H1 (cell line): ENCODE results near the gene SMYD3. TPM values are rescaled to one million over a fixed set of nuclear protein-coding genes. Genes with fewer than 3 reads are reported as not detected.

ENCODE experiments used
- CTCF ChIA-PET: fragments of 300-600 bp; sonication (Branson Sonifier 250); formaldehyde crosslinking; loops from one replicate; lab custom pipeline; 2021; ENCODE audit not compliant: partially characterized antibody; lab: Charles Lee
- POLR2A ChIA-PET: fragments of 300-600 bp; sonication (Branson Sonifier 250); formaldehyde crosslinking; loops from one replicate; lab custom pipeline; 2021; ENCODE audit warnings: inconsistent platforms; ENCODE audit not compliant: partially characterized antibody; lab: Charles Lee
- DNase-seq, 2 experiments: peaks; one replicate each; pipeline versions ENCODE4 v3.0.0 to v3.0.0-alpha.2; 2010 to 2022; ENCODE audit warnings: low spot score in 2 of 2, low read depth in 1 of 2, mixed read lengths in 1 of 2
- FAIRE-seq: peaks from 2 replicates; lab custom pipeline; 2011; peaks lifted over from hg19 to GRCh38; lab: Jason Lieb, UNC
- H2AFZ ChIP-seq: 2 replicates; pipeline ENCODE4 v1.8.1; 2012; ENCODE audit warnings: low read length, inconsistent platforms
- H2AK5ac ChIP-seq: 2 replicates; pipeline ENCODE4 v1.6.1; 2013; ENCODE audit warnings: low read depth, low read length
- H2BK120ac ChIP-seq: replicated peaks from 2 replicates; pipeline ENCODE3; 2013; ENCODE audit warnings: low read depth, low read length, inconsistent platforms
- H2BK12ac ChIP-seq: 2 replicates; pipeline ENCODE4 v1.6.1; 2013; ENCODE audit warnings: low read depth, low read length
- H2BK15ac ChIP-seq: 2 replicates; pipeline ENCODE4 v1.6.1; 2013; ENCODE audit warnings: low read length
- H2BK20ac ChIP-seq: 2 replicates; pipeline ENCODE4 v1.6.1; 2013; ENCODE audit warnings: low read length
- H2BK5ac ChIP-seq: 2 replicates; pipeline ENCODE4 v1.6.1; 2013; ENCODE audit warnings: low read depth, low read length
- H3K14ac ChIP-seq: 2 replicates; pipeline ENCODE4 v1.6.1; 2013; ENCODE audit warnings: inconsistent platforms; ENCODE audit not compliant: insufficient read length
- H3K18ac ChIP-seq: 2 replicates; pipeline ENCODE4 v1.6.1; 2013; ENCODE audit warnings: low read length; ENCODE audit errors: extremely low read depth
- H3K23ac ChIP-seq: 2 replicates; pipeline ENCODE4 v1.6.1; 2013; ENCODE audit warnings: inconsistent platforms; ENCODE audit not compliant: insufficient read length
- H3K23me2 ChIP-seq: 2 replicates; pipeline ENCODE4 v1.6.1; 2013; ENCODE audit warnings: low read depth, low read length
- H3K27ac ChIP-seq: 2 replicates; pipeline ENCODE4 v1.6.1; 2011; ENCODE audit warnings: low read depth, low read length, inconsistent platforms
- H3K27me3 ChIP-seq, 4 experiments: replicated peaks in 1 of 4; 1 replicate in 1 of 4; 2 replicates in 3 of 4; pipeline versions ENCODE4 v1.6.1 to v1.8.1; 2011 to 2013; ENCODE audit warnings: low read length in 3 of 4, mild to moderate bottlenecking in 3 of 4, inconsistent platforms in 2 of 4, mixed read lengths in 2 of 4, moderate library complexity in 1 of 4; ENCODE audit not compliant: control insufficient read depth in 3 of 4, insufficient read depth in 3 of 4; ENCODE audit errors: extremely low read depth in 1 of 4
- H3K36me3 ChIP-seq, 4 experiments: 2 replicates each; pipeline versions ENCODE4 v1.6.1 to v1.8.1; 2011 to 2013; ENCODE audit warnings: mild to moderate bottlenecking in 4 of 4, low read length in 3 of 4, moderate library complexity in 2 of 4, control low read depth in 1 of 4, inconsistent platforms in 1 of 4; ENCODE audit not compliant: insufficient read depth in 4 of 4, control insufficient read depth in 2 of 4
- H3K4ac ChIP-seq: replicated peaks from 2 replicates; pipeline ENCODE3; 2013; ENCODE audit warnings: low read length, low read depth, mixed read lengths, inconsistent platforms; ENCODE audit not compliant: insufficient read length
- H3K4me1 ChIP-seq, 4 experiments: replicated peaks in 1 of 4; 1 replicate in 1 of 4; 2 replicates in 3 of 4; pipeline versions ENCODE4 v1.6.1 to v1.8.1; 2011 to 2013; ENCODE audit warnings: low read length in 3 of 4, inconsistent platforms in 2 of 4, mixed read lengths in 1 of 4; ENCODE audit not compliant: insufficient read depth in 4 of 4, control insufficient read depth in 3 of 4
- H3K4me2 ChIP-seq, 2 experiments: 2 replicates each; pipeline versions ENCODE4 v1.6.1 to v1.8.1; 2011 to 2013; ENCODE audit warnings: low read depth in 2 of 2, low read length in 2 of 2, control low read depth in 1 of 2, inconsistent platforms in 1 of 2, mild to moderate bottlenecking in 1 of 2; ENCODE audit not compliant: insufficient read depth in 1 of 2
- H3K4me3 ChIP-seq, 4 experiments: fragments of 200-600, 300-600 bp in 1 of 4; sonication (generic), shearing (Covaris generic), sonication (Bioruptor Twin) in 1 of 4; 2 replicates each; pipeline versions ENCODE4 v1.5.1 to v1.8.1; 2011 to 2016; ENCODE audit warnings: low read length in 4 of 4, low read depth in 3 of 4, control low read depth in 2 of 4, inconsistent platforms in 2 of 4, mild to moderate bottlenecking in 2 of 4, mixed read lengths in 1 of 4, moderate library complexity in 1 of 4; ENCODE audit not compliant: insufficient read depth in 2 of 4; ENCODE audit errors: extremely low read depth in 1 of 4
- H3K56ac ChIP-seq: replicated peaks from 2 replicates; pipeline ENCODE3; 2013; ENCODE audit warnings: low read depth, mild to moderate bottlenecking, mixed read lengths, low read length, inconsistent platforms; ENCODE audit not compliant: insufficient read length
- H3K79me1 ChIP-seq: 2 replicates; pipeline ENCODE4 v1.6.1; 2013; ENCODE audit warnings: low read depth, low read length, control low read depth
- H3K79me2 ChIP-seq, 2 experiments: 2 replicates each; pipeline versions ENCODE4 v1.6.1 to v1.8.1; 2012 to 2013; ENCODE audit warnings: low read length in 2 of 2, mild to moderate bottlenecking in 2 of 2, inconsistent platforms in 1 of 2; ENCODE audit not compliant: insufficient read depth in 2 of 2, control insufficient read depth in 1 of 2
- H3K9ac ChIP-seq, 4 experiments: replicated peaks in 1 of 4; 1 replicate in 1 of 4; 2 replicates in 3 of 4; pipeline versions ENCODE4 v1.6.1 to v1.8.1; 2011 to 2013; ENCODE audit warnings: low read depth in 3 of 4, low read length in 3 of 4, control low read depth in 2 of 4, mild to moderate bottlenecking in 2 of 4, moderate library complexity in 2 of 4, inconsistent platforms in 1 of 4; ENCODE audit errors: extremely low read depth in 1 of 4
- H3K9me3 ChIP-seq, 2 experiments: 2 replicates each; pipeline versions ENCODE4 v1.6.1 to v1.8.1; 2012 to 2013; ENCODE audit warnings: mild to moderate bottlenecking in 2 of 2, moderate library complexity in 2 of 2, control low read depth in 1 of 2, inconsistent platforms in 1 of 2, low read depth in 1 of 2, low read length in 1 of 2, mixed read lengths in 1 of 2; ENCODE audit not compliant: insufficient read depth in 2 of 2
- H4K20me1 ChIP-seq, 2 experiments: replicated peaks in 1 of 2; 2 replicates each; pipeline versions ENCODE3 to v1.8.1; 2011 to 2013; ENCODE audit warnings: inconsistent platforms in 2 of 2, low read length in 2 of 2, mild to moderate bottlenecking in 1 of 2; ENCODE audit not compliant: insufficient read depth in 2 of 2, control insufficient read depth in 1 of 2
- H4K5ac ChIP-seq: 2 replicates; pipeline ENCODE4 v1.6.1; 2013; ENCODE audit warnings: low read length, low read depth, mixed read lengths, inconsistent platforms; ENCODE audit not compliant: insufficient read length
- H4K8ac ChIP-seq: 2 replicates; pipeline ENCODE4 v1.8.0; 2013; ENCODE audit warnings: mild to moderate bottlenecking, moderate library complexity, low read length, inconsistent platforms; ENCODE audit not compliant: insufficient read depth; ENCODE audit errors: extremely low read depth
- H4K91ac ChIP-seq: replicated peaks from 2 replicates; pipeline ENCODE3; 2013; ENCODE audit warnings: low read length, mixed read lengths, inconsistent platforms; ENCODE audit not compliant: insufficient read length
- RAD21 ChIP-seq, 2 experiments: IDR thresholded peaks in 1 of 2; conservative IDR thresholded peaks in 1 of 2; 2 replicates each; pipeline ENCODE4 v1.6.1; 2011; ENCODE audit warnings: low read depth in 2 of 2, low read length in 2 of 2, improper control_type of control experiment in 1 of 2, inconsistent platforms in 1 of 2, mild to moderate bottlenecking in 1 of 2, moderate library complexity in 1 of 2
- RBBP5 ChIP-seq: IDR thresholded peaks from 2 replicates; pipeline ENCODE4 v1.7.1; 2012; ENCODE audit warnings: low read depth, mild to moderate bottlenecking, inconsistent platforms, low read length, moderate library complexity, borderline replicate concordance
- YY1 ChIP-seq: IDR thresholded peaks from 2 replicates; pipeline ENCODE4 v1.6.1; 2011; ENCODE audit warnings: low read depth, mild to moderate bottlenecking, low read length
- WGBS, 2 experiments: shearing (Covaris generic) in 1 of 2; methylation state at CpG; one replicate each; pipeline versions ENCODE4 v1.1.6 to v1.1.7; 2013 to 2015; ENCODE audit warnings: low lambda C conversion rate in 2 of 2, mixed read lengths in 2 of 2, inconsistent platforms in 1 of 2, low coverage in 1 of 2, missing lambda C conversion rate in 1 of 2; ENCODE audit not compliant: insufficient replicate concordance in 2 of 2, insufficient coverage in 1 of 2, insufficient read length in 1 of 2; ENCODE audit errors: extremely low coverage in 1 of 2, missing lambda C conversion rate in 1 of 2; 5-methylcytosine and 5-hydroxymethylcytosine counted together
- polyA plus RNA-seq, 7 experiments: library from polyadenylated mRNA; depleted of rRNA in 3 of 7; stranded (reverse) in 5 of 7; unstranded in 2 of 7; fragments of >200 nt in 5 of 7; fragments of 200-250 nt in 2 of 7; gene quantifications; 1 replicate in 5 of 7; 2 replicates in 1 of 7; 4 replicates in 1 of 7; pipeline versions ENCODE4 v1.2.1 to v1.2.3, GENCODE V29; 2011 to 2013; ENCODE audit warnings: missing spikeins in 2 of 7, mixed read lengths in 2 of 7
- total RNA-seq: library from RNA; stranded (reverse); fragmentation: NEBNext Ultra II Directional; extraction: Animal tissue kit (Norgen Biotek cat#: 25700); gene quantifications from 2 replicates; pipeline ENCODE4 v1.2.1, GENCODE V29; 2021
- TF ChIP-seq, protein P1 (sequence below): IDR thresholded peaks from 2 replicates; pipeline ENCODE4 v1.6.1; 2011; ENCODE audit warnings: low read depth, mild to moderate bottlenecking, low read length; ENCODE audit not compliant: insufficient read depth

Gene SMYD3
- total and polyA plus RNA-seq, 2 of the 8 experiments (the other 6 are each of a cell fraction or from before 2014, with no cell fraction given), result 17.3 to 25.4 TPM

DNA sequence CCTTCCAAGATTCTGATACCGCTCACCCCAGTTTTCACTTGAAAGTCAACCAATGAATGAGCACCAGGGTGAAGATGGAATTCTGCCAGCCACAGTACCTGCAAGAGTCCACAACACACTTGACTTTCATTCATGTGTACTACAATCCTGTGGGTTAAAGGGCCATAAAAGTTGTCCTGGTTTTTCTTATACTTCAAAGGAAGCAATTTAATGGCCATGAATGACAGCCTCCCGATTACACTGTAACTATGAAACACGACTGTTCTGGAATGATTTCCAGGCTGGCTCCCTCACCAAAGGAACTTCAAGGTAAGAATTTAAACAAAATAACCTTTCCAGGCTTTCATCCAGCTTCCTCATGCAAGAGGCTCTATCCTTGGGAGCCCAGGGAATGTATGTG lies 502.8 kb downstream of the SMYD3 start:
- FAIRE-seq, result no peak
- Histone ChIP-seq H3K56ac (no peak overlapping the region), H3K79me2 (no peaks in the 10 kb centered on the region), H3K23me2 (no peaks in the 10 kb centered on the region; the same call in 1 of the 2 replicates), H3K23ac (no peak overlapping the region), H3K4me1 (no peaks in the 10 kb centered on the region), H3K18ac (no peak overlapping the region), H2BK5ac (no peak overlapping the region), H2BK15ac (no peak overlapping the region), H3K9me3 (no peaks in the 10 kb centered on the region), H2BK12ac (no peak overlapping the region), H3K36me3 (no peaks in the 10 kb centered on the region), H3K79me1 (no peaks in the 10 kb centered on the region), H2BK20ac (no peak overlapping the region), H3K27ac (no peak overlapping the region), H3K4ac (no peak overlapping the region), H4K5ac (no peak overlapping the region), H3K9ac (no peak overlapping the region), H2BK120ac (no peak overlapping the region), H3K14ac (no peak overlapping the region), H4K8ac (no peak overlapping the region), H4K20me1 (no peaks in the 10 kb centered on the region), H3K4me3 (no peak overlapping the region), H3K4me2 (no peak overlapping the region), H3K27me3 (no peaks in the 10 kb centered on the region), H4K91ac (no peak overlapping the region), H2AFZ (no peak overlapping the region), H2AK5ac (no peak overlapping the region)
- CTCF ChIA-PET, result interaction anchor here (0.6 to 1.8 kb wide), 13 partner anchors 20 to 851 kb away, joined by 3 to 16 read pairs (median 3); no protein-coding TSS in a partner anchor
- 86% methylated on average over 3 of the region's 3 CpGs; no CpG with 5 or more reads in 1 of the 2 experiments for WGBS, 2 experiments
- DNase-seq, result no peak
- POLR2A ChIA-PET, result no interaction called here
- no peak for TF ChIP-seq RBBP5
- TF ChIP-seq YY1, result no peak
- no peak for TF ChIP-seq RAD21 (IDR thresholded peaks at IDR 0.05 in 1 of 2, conservative IDR thresholded peaks at IDR 0.05 in 1 of 2; ENCODE audit: low read depth in 2 of 2, low read length in 2 of 2)
- TF ChIP-seq, protein P1, sequence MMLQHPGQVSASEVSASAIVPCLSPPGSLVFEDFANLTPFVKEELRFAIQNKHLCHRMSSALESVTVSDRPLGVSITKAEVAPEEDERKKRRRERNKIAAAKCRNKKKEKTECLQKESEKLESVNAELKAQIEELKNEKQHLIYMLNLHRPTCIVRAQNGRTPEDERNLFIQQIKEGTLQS, result no peak
